Neural cell (in vitro differentiated cells): ENCODE results near the gene EXOC6B. TPM values are rescaled to one million over a fixed set of nuclear protein-coding genes. Genes with fewer than 3 reads are reported as not detected.

Source experiments
- H2AFZ ChIP-seq: fragments of 200-600, 300-800 bp; sonication (generic), shearing (Covaris generic); 2 replicates; pipeline ENCODE4 v1.6.0; 2014; ENCODE audit warnings: low read depth, mild to moderate bottlenecking, antibody characterized with exemption, low read length, moderate library complexity
- H3F3A ChIP-seq: fragments of 200-600 bp; shearing (Covaris generic); 2 replicates; pipeline ENCODE4 v1.6.1; 2016; ENCODE audit warnings: mild to moderate bottlenecking, moderate library complexity, mixed read lengths, antibody characterized with exemption, low read length; ENCODE audit not compliant: insufficient read depth, poor library complexity, severe bottlenecking
- H3K27ac ChIP-seq: fragments of 200-600, 300-800 bp; sonication (generic), shearing (Covaris generic); 2 replicates; pipeline ENCODE4 v1.5.1; 2014; ENCODE audit warnings: mild to moderate bottlenecking, low read length, moderate library complexity
- H3K27me3 ChIP-seq: fragments of 300-800, 200-600 bp; sonication (generic), shearing (Covaris generic); 2 replicates; pipeline ENCODE4 v1.6.0; 2014; ENCODE audit warnings: mild to moderate bottlenecking, low read depth, low read length, moderate library complexity; ENCODE audit not compliant: insufficient read depth
- H3K36me3 ChIP-seq: fragments of 300-800, 200-600 bp; sonication (generic), shearing (Covaris generic); 2 replicates; pipeline ENCODE4 v1.5.1; 2014; ENCODE audit warnings: mild to moderate bottlenecking, antibody characterized with exemption, low read length, moderate library complexity; ENCODE audit not compliant: insufficient read depth
- H3K4me2 ChIP-seq: fragments of 300-800, 200-600 bp; sonication (generic), shearing (Covaris generic); 2 replicates; pipeline ENCODE4 v1.6.0; 2014; ENCODE audit warnings: mild to moderate bottlenecking, low read length
- H3K4me3 ChIP-seq: fragments of 300-800, 200-600 bp; sonication (generic), shearing (Covaris generic); 2 replicates; pipeline ENCODE4 v1.5.1; 2014; ENCODE audit warnings: mild to moderate bottlenecking, low read length, moderate library complexity
- H3K79me2 ChIP-seq: fragments of 200-600 bp; shearing (Covaris generic); replicated peaks from 2 replicates; pipeline ENCODE4 v1.6.0; 2014; ENCODE audit warnings: mild to moderate bottlenecking, low read length, moderate library complexity; ENCODE audit not compliant: insufficient read depth
- H3K9ac ChIP-seq: fragments of 300-800, 200-600 bp; sonication (generic), shearing (Covaris generic); 2 replicates; pipeline ENCODE4 v1.6.1; 2016; ENCODE audit warnings: mild to moderate bottlenecking, low read length, mixed read lengths
- H3K9me2 ChIP-seq: fragments of 200-600 bp; shearing (Covaris generic); 2 replicates; pipeline ENCODE4 v1.6.1; 2016; ENCODE audit warnings: mild to moderate bottlenecking, low read length, mixed read lengths; ENCODE audit not compliant: insufficient read depth
- H3K9me3 ChIP-seq: fragments of 200-600, 300-800 bp; sonication (generic), shearing (Covaris generic); 2 replicates; pipeline ENCODE4 v1.6.1; 2016; ENCODE audit warnings: mild to moderate bottlenecking, mixed run types, low read length, moderate library complexity, mixed read lengths
- H4K20me1 ChIP-seq: fragments of 200-600 bp; shearing (Covaris generic); 2 replicates; pipeline ENCODE4 v1.6.1; 2016; ENCODE audit warnings: mild to moderate bottlenecking, mixed run types; ENCODE audit not compliant: insufficient read depth
- CTCF ChIP-seq: fragments of 450-650 bp; IDR thresholded peaks from 2 replicates; pipeline ENCODE4 v1.5.1; 2014; ENCODE audit warnings: antibody characterized with exemption, mild to moderate bottlenecking, moderate library complexity; ENCODE audit not compliant: poor library complexity, severe bottlenecking
- EP300 ChIP-seq: fragments of 450-650 bp; conservative IDR thresholded peaks from 2 replicates; pipeline ENCODE4 v1.6.1; 2014; ENCODE audit warnings: antibody characterized with exemption, mild to moderate bottlenecking, moderate library complexity; ENCODE audit not compliant: poor library complexity, severe bottlenecking
- EZH2 ChIP-seq: fragments of 200-600, 300-800 bp; shearing (Covaris generic), sonication (generic); IDR thresholded peaks from 2 replicates; pipeline ENCODE4 v1.6.1; 2014; ENCODE audit warnings: antibody characterized with exemption, low read length, borderline replicate concordance, mild to moderate bottlenecking; ENCODE audit not compliant: insufficient read depth, poor library complexity, severe bottlenecking
- MXI1 ChIP-seq: fragments of 450-650 bp; conservative IDR thresholded peaks from 2 replicates; pipeline ENCODE4 v1.6.1; 2014; ENCODE audit warnings: antibody characterized with exemption, mild to moderate bottlenecking; ENCODE audit not compliant: poor library complexity, severe bottlenecking
- POLR2AphosphoS5 ChIP-seq: IDR thresholded peaks from 2 replicates; pipeline ENCODE4 v1.6.1; 2012
- RAD21 ChIP-seq: fragments of 450-650 bp; conservative IDR thresholded peaks from 2 replicates; pipeline ENCODE4 v1.6.1; 2014; ENCODE audit warnings: antibody characterized with exemption, mild to moderate bottlenecking, moderate library complexity
- REST ChIP-seq: IDR thresholded peaks from 2 replicates; pipeline ENCODE4 v1.6.1; 2012; ENCODE audit warnings: borderline replicate concordance
- SMC3 ChIP-seq: fragments of 450-650 bp; conservative IDR thresholded peaks from 2 replicates; pipeline ENCODE4 v1.6.1; 2014; ENCODE audit warnings: antibody characterized with exemption, mild to moderate bottlenecking, moderate library complexity; ENCODE audit not compliant: poor library complexity
- TAF1 ChIP-seq: IDR thresholded peaks from 2 replicates; pipeline ENCODE4 v1.6.1; 2012; ENCODE audit warnings: low read depth
- polyA plus RNA-seq: library from polyadenylated mRNA; depleted of rRNA; stranded (reverse); fragments of >200 nt; gene quantifications from 2 replicates; pipeline ENCODE4 v1.2.3, GENCODE V29; 2014

EXOC6B gene
- polyA plus RNA-seq, 1 donor from 2014 or later, result 23.4 TPM

- no peaks in the 10 kb centered on the region for H3K36me3 ChIP-seq
- H3K9me2 ChIP-seq, result no peaks in the 10 kb centered on the region
- H3F3A ChIP-seq, result no peaks in the 10 kb centered on the region
- TF ChIP-seq CTCF (no peak), EZH2 (no peak), EP300 (no peak), RAD21 (no peak), MXI1 (no peak), REST (no peak)
- no peaks in the 10 kb centered on the region for H3K79me2 ChIP-seq
- no peak overlapping the region for H3K4me3 ChIP-seq
- H3K9ac ChIP-seq, result no peak overlapping the region
- H2AFZ ChIP-seq, result no peak overlapping the region
- H3K4me2 ChIP-seq, result no peak overlapping the region
- H3K9me3 ChIP-seq, result no peaks in the 10 kb centered on the region
- no peaks in the 10 kb centered on the region for H4K20me1 ChIP-seq
- H3K27me3 ChIP-seq, result no peaks in the 10 kb centered on the region
- H3K27ac ChIP-seq, result no peak overlapping the region
Observed at GRCh38 chr2:72755647-72756423, 70.0 kb downstream of the EXOC6B start.

GRCh38 chr2:72754628-72755320, 71.1 kb downstream of the EXOC6B start:
- Histone ChIP-seq H3K4me2 (no peak overlapping the region), H3K79me2 (no peaks in the 10 kb centered on the region), H3K27ac (no peak overlapping the region), H3K9me3 (no peaks in the 10 kb centered on the region), H4K20me1 (no peaks in the 10 kb centered on the region), H3K27me3 (no peaks in the 10 kb centered on the region), H3F3A (no peaks in the 10 kb centered on the region), H3K4me3 (no peak overlapping the region), H3K36me3 (no peaks in the 10 kb centered on the region), H2AFZ (no peak overlapping the region), H3K9ac (no peak overlapping the region), H3K9me2 (no peaks in the 10 kb centered on the region)
- TF ChIP-seq SMC3, result no peak
- TF ChIP-seq CTCF, result no peak
- TF ChIP-seq REST, result no peak
- TF ChIP-seq TAF1, result no peak
- TF ChIP-seq EP300, result no peak
- no peak for TF ChIP-seq RAD21
- no peak for TF ChIP-seq POLR2AphosphoS5
- no peak for TF ChIP-seq EZH2
- TF ChIP-seq MXI1, result no peak
